Neural cell (in vitro differentiated cells): ENCODE data around the gene VRK1. TPM values are rescaled to one million over a fixed set of nuclear protein-coding genes. Genes with fewer than 3 reads are reported as not detected.

Experiments used
- H2AFZ ChIP-seq: fragments of 200-600, 300-800 bp; sonication (generic), shearing (Covaris generic); 2 replicates; pipeline ENCODE4 v1.6.0; 2014; ENCODE audit warnings: low read depth, mild to moderate bottlenecking, antibody characterized with exemption, low read length, moderate library complexity
- H3F3A ChIP-seq: fragments of 200-600 bp; shearing (Covaris generic); 2 replicates; pipeline ENCODE4 v1.6.1; 2016; ENCODE audit warnings: mild to moderate bottlenecking, moderate library complexity, mixed read lengths, antibody characterized with exemption, low read length; ENCODE audit not compliant: insufficient read depth, poor library complexity, severe bottlenecking
- H3K27ac ChIP-seq: fragments of 200-600, 300-800 bp; sonication (generic), shearing (Covaris generic); 2 replicates; pipeline ENCODE4 v1.5.1; 2014; ENCODE audit warnings: mild to moderate bottlenecking, low read length, moderate library complexity
- H3K27me3 ChIP-seq: fragments of 300-800, 200-600 bp; sonication (generic), shearing (Covaris generic); 2 replicates; pipeline ENCODE4 v1.6.0; 2014; ENCODE audit warnings: mild to moderate bottlenecking, low read depth, low read length, moderate library complexity; ENCODE audit not compliant: insufficient read depth
- H3K36me3 ChIP-seq: fragments of 300-800, 200-600 bp; sonication (generic), shearing (Covaris generic); 2 replicates; pipeline ENCODE4 v1.5.1; 2014; ENCODE audit warnings: mild to moderate bottlenecking, antibody characterized with exemption, low read length, moderate library complexity; ENCODE audit not compliant: insufficient read depth
- H3K4me2 ChIP-seq: fragments of 300-800, 200-600 bp; sonication (generic), shearing (Covaris generic); 2 replicates; pipeline ENCODE4 v1.6.0; 2014; ENCODE audit warnings: mild to moderate bottlenecking, low read length
- H3K4me3 ChIP-seq: fragments of 300-800, 200-600 bp; sonication (generic), shearing (Covaris generic); 2 replicates; pipeline ENCODE4 v1.5.1; 2014; ENCODE audit warnings: mild to moderate bottlenecking, low read length, moderate library complexity
- H3K79me2 ChIP-seq: fragments of 200-600 bp; shearing (Covaris generic); replicated peaks from 2 replicates; pipeline ENCODE4 v1.6.0; 2014; ENCODE audit warnings: mild to moderate bottlenecking, low read length, moderate library complexity; ENCODE audit not compliant: insufficient read depth
- H3K9ac ChIP-seq: fragments of 300-800, 200-600 bp; sonication (generic), shearing (Covaris generic); 2 replicates; pipeline ENCODE4 v1.6.1; 2016; ENCODE audit warnings: mild to moderate bottlenecking, low read length, mixed read lengths
- H3K9me2 ChIP-seq: fragments of 200-600 bp; shearing (Covaris generic); 2 replicates; pipeline ENCODE4 v1.6.1; 2016; ENCODE audit warnings: mild to moderate bottlenecking, low read length, mixed read lengths; ENCODE audit not compliant: insufficient read depth
- H3K9me3 ChIP-seq: fragments of 200-600, 300-800 bp; sonication (generic), shearing (Covaris generic); 2 replicates; pipeline ENCODE4 v1.6.1; 2016; ENCODE audit warnings: mild to moderate bottlenecking, mixed run types, low read length, moderate library complexity, mixed read lengths
- H4K20me1 ChIP-seq: fragments of 200-600 bp; shearing (Covaris generic); 2 replicates; pipeline ENCODE4 v1.6.1; 2016; ENCODE audit warnings: mild to moderate bottlenecking, mixed run types; ENCODE audit not compliant: insufficient read depth
- CTCF ChIP-seq: fragments of 450-650 bp; IDR thresholded peaks from 2 replicates; pipeline ENCODE4 v1.5.1; 2014; ENCODE audit warnings: antibody characterized with exemption, mild to moderate bottlenecking, moderate library complexity; ENCODE audit not compliant: poor library complexity, severe bottlenecking
- EP300 ChIP-seq: fragments of 450-650 bp; conservative IDR thresholded peaks from 2 replicates; pipeline ENCODE4 v1.6.1; 2014; ENCODE audit warnings: antibody characterized with exemption, mild to moderate bottlenecking, moderate library complexity; ENCODE audit not compliant: poor library complexity, severe bottlenecking
- EZH2 ChIP-seq: fragments of 200-600, 300-800 bp; shearing (Covaris generic), sonication (generic); IDR thresholded peaks from 2 replicates; pipeline ENCODE4 v1.6.1; 2014; ENCODE audit warnings: antibody characterized with exemption, low read length, borderline replicate concordance, mild to moderate bottlenecking; ENCODE audit not compliant: insufficient read depth, poor library complexity, severe bottlenecking
- MXI1 ChIP-seq: fragments of 450-650 bp; conservative IDR thresholded peaks from 2 replicates; pipeline ENCODE4 v1.6.1; 2014; ENCODE audit warnings: antibody characterized with exemption, mild to moderate bottlenecking; ENCODE audit not compliant: poor library complexity, severe bottlenecking
- POLR2AphosphoS5 ChIP-seq: IDR thresholded peaks from 2 replicates; pipeline ENCODE4 v1.6.1; 2012
- RAD21 ChIP-seq: fragments of 450-650 bp; conservative IDR thresholded peaks from 2 replicates; pipeline ENCODE4 v1.6.1; 2014; ENCODE audit warnings: antibody characterized with exemption, mild to moderate bottlenecking, moderate library complexity
- REST ChIP-seq: IDR thresholded peaks from 2 replicates; pipeline ENCODE4 v1.6.1; 2012; ENCODE audit warnings: borderline replicate concordance
- SMC3 ChIP-seq: fragments of 450-650 bp; conservative IDR thresholded peaks from 2 replicates; pipeline ENCODE4 v1.6.1; 2014; ENCODE audit warnings: antibody characterized with exemption, mild to moderate bottlenecking, moderate library complexity; ENCODE audit not compliant: poor library complexity
- TAF1 ChIP-seq: IDR thresholded peaks from 2 replicates; pipeline ENCODE4 v1.6.1; 2012; ENCODE audit warnings: low read depth
- polyA plus RNA-seq: library from polyadenylated mRNA; depleted of rRNA; stranded (reverse); fragments of >200 nt; gene quantifications from 2 replicates; pipeline ENCODE4 v1.2.3, GENCODE V29; 2014

Gene VRK1
- polyA plus RNA-seq, 1 donor from 2014 or later: 86.0 TPM

DNA sequence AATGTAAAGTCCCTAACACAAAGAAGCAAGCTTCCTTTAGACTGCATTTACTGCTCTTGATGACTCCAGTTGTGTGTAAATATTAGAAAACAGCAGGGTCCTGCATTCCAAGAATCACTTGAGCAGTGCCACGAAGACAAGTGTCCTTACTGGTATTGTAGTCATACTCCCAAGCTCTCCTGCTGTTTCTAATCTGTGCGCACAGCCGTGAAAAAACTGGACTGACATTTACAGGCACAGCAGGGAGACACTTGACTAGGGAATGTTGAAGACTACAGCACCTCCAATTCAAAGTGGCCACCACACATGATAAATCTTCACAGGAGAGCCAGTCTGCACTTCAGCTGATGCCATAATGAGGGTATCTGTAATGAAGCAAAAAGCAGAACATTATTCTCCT is 91.4 kb downstream of the VRK1 start:
- Histone ChIP-seq H3K36me3 (no peaks in the 10 kb centered on the region), H3K9ac (no peak overlapping the region), H3K4me3 (peak overlapping the region; percentile 23), H3K79me2 (no peaks in the 10 kb centered on the region), H2AFZ (no peak overlapping the region), H3K9me2 (no peaks in the 10 kb centered on the region), H3K27ac (peak overlapping the region; percentile 1), H4K20me1 (no peaks in the 10 kb centered on the region), H3K9me3 (no peaks in the 10 kb centered on the region), H3K4me2 (peak overlapping the region; percentile 5), H3K27me3 (no peaks in the 10 kb centered on the region), H3F3A (peaks cover 4% of the 10 kb centered on the region)
- no peak for TF ChIP-seq TAF1
- TF ChIP-seq CTCF: no peak
- TF ChIP-seq SMC3: no peak
- peak; percentile 12 for TF ChIP-seq RAD21
- peak; percentile 56 for TF ChIP-seq POLR2AphosphoS5
- TF ChIP-seq EP300: no peak

GRCh38 chr14:96889091-96889490 is 91.9 kb downstream of the VRK1 start:
- peaks cover 4% of the 10 kb centered on the region for H3F3A ChIP-seq
- H3K36me3 ChIP-seq: no peaks in the 10 kb centered on the region
- no peaks in the 10 kb centered on the region for H3K9me3 ChIP-seq
- no peak overlapping the region for H2AFZ ChIP-seq
- no peak overlapping the region for H3K9ac ChIP-seq
- TF ChIP-seq EZH2: no peak
- TF ChIP-seq REST: no peak
- no peak for TF ChIP-seq CTCF
- no peak for TF ChIP-seq MXI1
- no peak for TF ChIP-seq RAD21
- TF ChIP-seq EP300: no peak
- no peak for TF ChIP-seq SMC3
- TF ChIP-seq TAF1: no peak
- TF ChIP-seq POLR2AphosphoS5: no peak
- no peaks in the 10 kb centered on the region for H3K79me2 ChIP-seq
- no peaks in the 10 kb centered on the region for H3K27me3 ChIP-seq
- H4K20me1 ChIP-seq: no peaks in the 10 kb centered on the region
- no peak overlapping the region for H3K4me2 ChIP-seq
- no peak overlapping the region for H3K4me3 ChIP-seq
- no peak overlapping the region for H3K27ac ChIP-seq
- no peaks in the 10 kb centered on the region for H3K9me2 ChIP-seq
